Measurements from ENCODE around the gene TSGA10IP.
"Not testable (repeated sequence)": the region's sequence is repeated elsewhere in the genome, so short reads cannot be mapped to it uniquely, and the experiment has no call there.

The TSGA10IP gene

DNA sequence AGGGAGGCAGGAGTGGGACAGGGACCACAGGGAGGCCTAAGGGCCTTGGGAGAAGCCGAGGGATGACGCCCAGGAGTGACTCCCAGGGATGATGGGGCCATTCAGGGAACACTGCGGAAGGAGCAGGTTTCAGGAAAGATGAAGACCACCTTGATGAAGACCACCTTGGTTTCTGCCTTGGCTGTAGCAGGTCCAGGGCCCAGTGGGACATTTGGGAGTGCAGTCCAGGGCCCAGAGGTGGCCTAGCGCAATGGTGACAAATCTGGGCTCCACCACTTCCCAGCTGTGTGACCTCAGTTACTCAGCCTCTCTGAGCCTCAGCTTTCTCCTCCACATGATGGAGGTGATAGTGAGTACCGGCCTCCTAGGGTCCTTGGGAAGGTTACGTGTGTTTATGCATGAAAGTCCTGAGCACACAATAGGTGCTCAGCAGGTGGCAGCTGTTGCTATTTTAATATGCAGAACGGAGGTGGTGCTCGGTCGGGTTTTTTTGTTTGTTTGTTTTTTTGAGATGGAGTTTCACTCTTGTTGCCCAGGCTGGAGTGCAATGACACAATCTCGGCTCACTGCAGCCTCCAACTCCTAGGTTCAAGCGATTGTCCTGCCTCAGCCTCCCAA, 770 bp downstream of the TSGA10IP start:
- no peak for DNase-seq (ENCODE audit: low read depth in 2 of 3, low spot score in 1 of 3)

DNA sequence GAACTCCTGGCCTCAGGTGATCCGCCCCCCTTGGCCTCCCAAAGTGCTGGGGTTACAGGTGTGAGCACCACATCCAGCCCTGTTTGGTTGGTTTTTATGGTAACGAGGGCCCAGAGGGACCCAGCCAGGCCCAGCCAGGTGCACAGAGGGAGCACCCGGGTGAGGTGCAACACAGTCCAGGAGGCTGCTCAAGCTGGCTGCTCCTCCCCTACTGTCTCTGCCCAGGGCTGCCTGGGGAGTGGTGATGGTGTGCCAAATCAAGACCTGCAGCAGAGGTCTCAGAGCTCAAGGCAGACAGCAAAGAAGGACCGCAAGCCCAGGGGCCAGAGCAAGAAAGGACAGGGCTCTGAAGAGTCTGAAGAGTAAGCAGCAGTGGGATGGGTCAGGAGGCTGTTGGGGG, 1.4 kb downstream of the TSGA10IP start:
- DNase-seq (ENCODE audit: low read depth in 2 of 3, low spot score in 1 of 3): no peak

DNA sequence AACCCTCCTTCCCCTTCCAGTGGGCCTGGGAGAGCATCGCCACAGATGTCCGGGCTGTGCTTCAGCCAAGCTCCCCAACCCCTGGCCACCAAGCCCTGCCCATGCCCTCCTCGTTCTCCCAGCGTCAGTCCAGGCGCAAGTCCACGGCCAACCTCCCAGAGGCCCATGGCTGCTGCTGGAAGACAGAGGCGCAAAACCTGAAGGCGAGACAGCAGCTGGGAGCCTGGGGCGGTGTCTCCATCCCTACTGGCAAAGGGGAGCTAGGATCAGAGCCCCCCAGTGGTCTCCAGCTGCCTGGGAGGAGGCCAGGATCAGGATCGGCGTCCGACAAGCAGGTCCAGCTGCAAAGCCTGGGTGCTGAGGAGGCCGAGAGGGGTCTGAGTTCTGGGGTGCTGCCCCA, 1.9 kb downstream of the TSGA10IP start:
- no peak for DNase-seq (ENCODE audit: low read depth in 2 of 3, low spot score in 1 of 3)

DNA sequence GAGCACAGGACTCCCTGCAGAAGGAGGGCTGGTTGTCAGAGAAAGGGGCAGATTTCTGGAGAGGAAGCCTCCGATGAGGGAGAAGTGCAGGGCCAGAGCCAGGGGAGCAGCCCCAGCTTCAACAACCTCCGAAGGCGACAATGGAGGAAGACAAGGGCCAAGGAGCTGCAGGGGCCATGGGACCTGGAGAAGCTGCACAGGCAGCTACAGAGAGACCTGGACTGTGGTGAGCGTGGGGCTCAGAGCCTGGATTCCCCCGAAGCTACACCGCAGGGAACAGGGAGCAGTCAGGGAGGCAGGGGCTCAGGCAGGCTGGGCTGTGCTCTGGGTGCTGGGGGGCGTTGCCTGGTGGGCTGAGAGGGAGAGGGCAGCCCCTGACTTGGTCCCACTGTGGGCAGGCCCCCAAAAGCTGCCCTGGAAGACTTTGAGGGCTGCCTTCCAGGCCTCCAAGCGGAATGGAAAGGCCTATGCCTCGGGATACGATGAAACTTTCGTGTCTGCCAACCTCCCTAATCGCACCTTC, 2.4 kb downstream of the TSGA10IP start:
- no peak for DNase-seq (ENCODE audit: low read depth in 2 of 3, low spot score in 1 of 3)

- not testable (repeated sequence) for DNase-seq (ENCODE audit: low read depth in 2 of 3, low spot score in 1 of 3)
Measured at GRCh38 chr11:65950711-65951110, 5.4 kb downstream of the TSGA10IP start.

GRCh38 chr11:65951641-65952040, 6.4 kb downstream of the TSGA10IP start:
- DNase-seq (ENCODE audit: low read depth in 2 of 3, low spot score in 1 of 3): not testable (repeated sequence)

DNA sequence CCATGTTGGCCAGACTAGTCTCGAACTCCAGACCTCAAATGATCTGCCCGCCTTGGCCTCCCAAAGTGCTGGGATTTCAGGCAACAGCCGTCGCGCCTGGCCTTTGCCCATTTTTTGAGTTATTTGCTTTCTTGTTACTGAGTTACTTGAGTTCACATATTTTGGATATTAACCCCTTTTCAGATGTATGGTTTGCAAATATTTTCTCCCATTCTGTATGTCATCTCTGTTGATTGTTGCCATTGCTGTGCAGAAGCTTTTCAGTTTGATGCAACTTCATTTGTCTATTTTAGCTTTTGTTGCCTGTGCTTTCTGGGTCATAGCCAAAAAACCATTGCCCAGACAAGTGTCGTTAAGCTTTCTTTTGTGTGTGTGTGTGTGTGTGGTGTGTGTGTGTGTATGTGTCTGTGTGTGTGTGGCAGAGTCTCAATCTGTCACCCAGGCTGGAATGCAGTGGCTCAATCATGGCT, 6.8 kb downstream of the TSGA10IP start:
- no peak for DNase-seq (ENCODE audit: low read depth in 2 of 3, low spot score in 1 of 3)

GRCh38 chr11:65953471-65953870, 8.2 kb downstream of the TSGA10IP start:
- DNase-seq (ENCODE audit: low read depth in 2 of 3, low spot score in 1 of 3): no peak

- DNase-seq (ENCODE audit: low read depth in 2 of 3, low spot score in 1 of 3): no peak
Measured at GRCh38 chr11:65954771-65955170, 9.5 kb downstream of the TSGA10IP start.

DNA sequence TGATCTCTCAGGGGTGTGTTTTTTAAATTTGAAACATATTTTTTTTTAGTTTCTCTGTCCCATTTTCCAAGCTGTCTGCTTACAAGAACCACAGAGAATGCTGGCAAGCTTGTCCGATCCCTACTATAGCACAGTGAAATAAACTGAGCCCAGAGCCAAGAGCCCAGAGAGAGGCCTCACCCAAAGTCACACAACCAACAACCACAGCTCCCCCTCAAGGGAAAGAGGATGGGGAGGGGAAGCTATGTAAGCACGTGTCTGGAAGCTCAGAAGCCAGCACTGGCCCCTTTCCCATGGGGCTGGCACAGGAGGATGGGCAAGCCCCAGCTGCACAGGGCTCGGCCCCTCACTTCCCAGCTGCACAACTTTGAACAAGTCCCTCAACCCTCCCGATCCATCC, 13.0 kb downstream of the TSGA10IP start:
- no peak for DNase-seq (ENCODE audit: low read depth in 2 of 3, low spot score in 1 of 3)

DNA sequence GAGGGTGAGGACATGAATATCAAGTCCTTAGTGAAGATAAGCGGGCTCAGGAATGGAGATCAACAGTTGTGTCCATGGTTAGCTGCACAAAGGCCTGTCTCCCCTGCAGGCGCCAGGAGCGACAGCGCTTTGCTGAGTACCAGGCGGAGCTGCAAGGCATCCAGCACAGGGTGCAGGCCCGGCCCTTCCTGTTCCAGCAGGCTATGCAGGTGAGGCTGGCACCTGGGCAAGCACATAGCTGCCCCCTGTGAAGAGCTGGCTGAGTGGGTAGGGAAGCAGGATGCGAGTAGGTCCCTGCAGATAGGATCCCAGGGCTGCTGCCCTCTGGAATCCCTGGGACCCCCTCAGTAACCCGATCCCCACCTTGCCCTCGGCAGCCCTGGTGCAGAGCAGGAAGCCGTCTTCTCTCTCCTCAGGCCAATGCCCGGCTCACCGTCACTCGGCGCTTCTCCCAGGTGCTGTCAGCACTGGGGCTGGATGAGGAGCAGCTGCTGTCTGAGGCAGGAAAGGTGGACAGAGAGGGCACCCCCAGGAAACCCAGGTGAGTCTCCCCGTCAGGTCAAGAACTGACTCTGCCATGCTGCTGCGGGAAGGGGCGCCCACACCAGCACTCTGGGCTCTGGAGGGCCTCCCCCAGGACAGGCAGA, 13.6 kb downstream of the TSGA10IP start:
- DNase-seq (ENCODE audit: low read depth in 2 of 3, low spot score in 1 of 3): no peak

DNA sequence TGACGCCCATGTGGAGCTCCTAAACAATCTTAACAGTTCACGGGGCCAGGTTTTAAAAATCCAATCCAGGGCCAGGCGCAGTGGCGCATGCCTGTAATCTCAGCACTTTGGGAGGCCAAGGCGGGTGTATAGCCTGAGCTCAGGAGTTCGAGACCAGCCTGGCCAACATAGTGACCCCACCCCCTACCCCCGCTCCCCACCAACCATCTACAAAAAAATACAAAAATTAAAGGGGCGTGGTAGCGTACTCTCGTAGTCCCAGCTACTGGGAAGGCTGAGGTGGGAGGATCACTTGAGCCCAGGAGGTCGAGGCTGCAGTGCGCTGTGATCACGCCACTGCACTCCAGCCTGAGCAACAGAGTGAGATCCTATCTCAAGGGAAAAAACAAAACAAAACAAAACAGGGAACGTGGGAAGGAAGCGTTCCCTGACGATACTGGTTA, 15.6 kb downstream of the TSGA10IP start:
- DNase-seq (ENCODE audit: low read depth in 2 of 3, low spot score in 1 of 3): no peak

DNA sequence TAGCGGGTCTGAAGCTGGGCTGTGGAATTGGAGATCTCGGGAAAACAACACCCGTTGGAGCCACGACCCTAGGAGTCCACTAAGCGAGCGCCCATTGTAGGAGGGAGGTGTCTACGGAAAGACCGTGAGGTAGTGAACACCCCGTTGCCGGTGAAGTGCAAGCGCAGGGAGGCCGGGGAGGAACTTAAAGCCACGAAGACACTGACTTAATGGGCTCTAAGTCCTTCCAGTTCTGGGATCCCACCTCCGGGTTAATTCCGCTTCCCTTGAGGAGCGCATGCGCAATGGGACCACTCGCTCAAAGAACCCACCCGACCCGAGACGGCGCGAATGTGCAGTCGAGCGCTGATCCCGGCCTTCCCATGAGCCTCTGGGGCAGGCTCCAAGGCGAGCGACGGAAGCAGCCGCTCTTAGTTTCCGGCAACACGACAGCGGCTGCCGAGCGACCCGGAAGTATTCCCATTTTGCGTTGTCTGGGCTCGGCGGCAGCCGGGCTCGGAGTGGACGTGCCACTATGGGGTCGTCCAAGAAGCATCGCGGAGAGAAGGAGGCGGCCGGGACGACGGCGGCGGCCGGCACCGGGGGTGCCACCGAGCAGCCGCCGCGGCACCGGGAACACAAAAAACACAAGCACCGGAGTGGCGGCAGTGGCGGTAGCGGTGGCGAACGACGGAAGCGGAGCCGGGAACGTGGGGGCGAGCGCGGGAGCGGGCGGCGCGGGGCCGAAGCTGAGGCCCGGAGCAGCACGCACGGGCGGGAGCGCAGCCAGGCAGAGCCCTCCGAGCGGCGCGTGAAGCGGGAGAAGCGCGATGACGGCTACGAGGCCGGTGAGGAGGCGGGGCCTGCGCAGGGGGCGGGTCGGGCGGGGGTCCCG, 16.2 kb downstream of the TSGA10IP start, which contains the start of gene SART1:
SART1 (plus strand) TSS at position 468 of the 874 bp plus-strand sequence; CDS start at position 515, 47 bp downstream.
- DNase-seq (ENCODE audit: low read depth in 2 of 3, low spot score in 1 of 3): peak; percentile 87 to 95 (median 94)

DNA sequence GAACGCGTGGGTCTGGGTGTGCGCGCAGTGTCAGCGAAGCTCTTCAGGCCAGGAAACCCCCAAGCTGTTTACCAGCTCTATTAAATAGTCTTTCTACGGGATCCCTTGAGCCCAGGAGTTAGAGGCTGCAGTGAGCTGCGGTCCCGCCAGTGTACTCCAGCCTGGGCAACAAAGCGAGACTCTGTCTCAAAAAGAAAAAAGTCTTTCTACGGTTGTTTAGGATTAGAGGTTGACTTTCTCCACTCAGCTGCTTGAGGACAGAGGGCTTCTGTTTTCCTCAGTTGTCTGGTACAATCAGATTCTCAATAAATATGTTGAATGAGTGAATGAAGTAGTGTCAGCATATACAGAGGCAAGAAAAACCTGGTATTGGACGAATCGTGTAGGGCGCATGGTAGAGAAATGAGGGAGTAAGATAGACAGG, 16.9 kb downstream of the TSGA10IP start:
- DNase-seq (ENCODE audit: low read depth in 2 of 3, low spot score in 1 of 3): no peak

- no peak for DNase-seq (ENCODE audit: low read depth in 2 of 3, low spot score in 1 of 3)
Measured at GRCh38 chr11:65964906-65965305, 19.6 kb downstream of the TSGA10IP start.

DNA sequence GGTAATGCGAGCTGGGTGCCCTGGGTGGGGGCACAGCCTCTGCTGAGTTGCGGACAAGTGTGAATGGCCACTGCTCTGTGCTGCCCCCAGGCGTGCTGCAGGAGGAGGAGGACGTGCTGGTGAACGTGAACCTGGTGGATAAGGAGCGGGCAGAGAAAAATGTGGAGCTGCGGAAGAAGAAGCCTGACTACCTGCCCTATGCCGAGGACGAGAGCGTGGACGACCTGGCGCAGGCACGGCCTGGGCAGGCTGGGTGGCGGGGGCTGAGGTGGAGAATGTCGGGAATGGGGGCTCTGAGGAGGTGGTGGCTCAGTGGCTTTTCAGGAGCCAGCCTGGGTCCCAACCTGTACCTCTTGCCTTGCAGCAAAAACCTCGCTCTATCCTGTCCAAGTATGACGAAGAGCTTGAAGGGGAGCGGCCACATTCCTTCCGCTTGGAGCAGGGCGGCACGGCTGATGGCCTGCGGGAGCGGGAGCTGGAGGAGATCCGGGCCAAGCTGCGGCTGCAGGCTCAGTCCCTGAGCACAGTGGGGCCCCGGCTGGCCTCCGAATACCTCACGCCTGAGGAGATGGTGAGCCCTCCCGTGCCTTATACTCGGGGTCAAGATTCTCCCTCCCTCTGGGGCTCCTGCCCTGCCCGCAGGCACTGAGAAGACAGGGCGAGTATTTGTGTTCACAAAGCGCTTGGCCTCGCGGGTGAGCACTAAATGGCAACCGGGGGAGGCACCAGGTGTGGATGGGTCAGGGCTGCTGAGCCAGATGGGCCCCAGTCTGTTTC, 20.9 kb downstream of the TSGA10IP start:
- no peak for DNase-seq (ENCODE audit: low read depth in 2 of 3, low spot score in 1 of 3)

GRCh38 chr11:65967329-65967934, 22.2 kb downstream of the TSGA10IP start:
- DNase-seq (ENCODE audit: low read depth in 2 of 3, low spot score in 1 of 3): no peak

GRCh38 chr11:65968600-65969482, 23.6 kb downstream of the TSGA10IP start:
- DNase-seq (ENCODE audit: low read depth in 2 of 3, low spot score in 1 of 3): no peak

- no peak for DNase-seq (ENCODE audit: low read depth in 2 of 3, low spot score in 1 of 3)
Measured at GRCh38 chr11:65972116-65972515, 26.8 kb downstream of the TSGA10IP start.

Measured in stimulated activated CD4-positive, alpha-beta T cell treated with anti-CD3 and anti-CD28 coated beads, Interleukin-12 subunit alpha, Interleukin-12 subunit beta, amount 100 ng/mL, for 48 hours (primary cell).